HG03280 (cell line): ENCODE data around the gene SATB2.
A peak's percentile ranks its signal among the peaks of the same experiment; 100 is the strongest.

Experiments
- ATAC-seq: cut with Tn5 transposase; IDR thresholded peaks from one replicate; pipeline ENCODE4 v1.9.1; 2021; ENCODE audit warnings: mild to moderate bottlenecking, moderate library complexity; ENCODE audit not compliant: unreplicated experiment

SATB2 gene

DNA sequence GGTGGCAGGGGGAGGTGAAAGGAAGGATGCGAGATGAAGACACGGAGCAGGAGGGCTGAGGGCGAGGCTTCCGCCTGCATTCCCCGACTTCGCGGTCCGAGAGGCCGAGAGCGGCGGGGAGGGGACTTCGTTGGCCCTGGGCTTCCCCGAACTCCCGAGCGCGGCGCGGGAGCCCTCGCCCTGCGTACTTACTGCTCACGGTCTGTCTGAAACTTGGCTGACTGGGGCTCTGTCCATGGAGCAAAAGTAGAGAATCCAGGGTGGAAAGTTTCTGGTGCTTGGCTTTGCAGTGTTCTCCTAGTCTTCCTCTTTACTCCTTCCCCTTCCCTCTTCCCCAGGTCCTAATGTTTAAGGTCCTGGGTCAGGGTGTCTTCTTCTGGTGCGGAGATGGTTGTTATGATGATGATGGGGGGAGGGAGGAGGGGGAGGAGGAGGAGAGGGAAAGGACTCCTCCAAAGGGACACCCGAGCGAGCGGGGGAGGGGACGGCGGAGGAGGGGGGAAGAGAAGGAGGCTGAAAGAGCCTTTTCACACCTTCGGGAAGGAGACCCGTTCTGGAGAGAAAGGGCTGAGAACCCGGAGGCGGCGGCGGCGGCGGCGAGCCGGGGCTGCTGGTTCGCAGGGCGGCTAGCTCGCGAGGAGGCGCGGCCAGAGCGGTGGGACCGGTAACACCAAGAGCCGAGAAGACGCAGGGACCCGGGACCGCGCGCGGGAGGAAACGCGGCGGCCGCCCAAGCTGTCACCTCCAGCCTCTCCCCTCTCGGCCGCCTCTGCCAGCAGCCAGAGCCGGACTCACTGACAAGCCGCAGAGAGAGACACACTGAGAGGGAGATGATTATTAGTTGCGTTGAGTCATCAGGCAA is at the start of gene SATB2:
Gene SATB2, minus strand, starts transcription at position 793 of the 862 bp plus-strand sequence. CDS start 1,902 bp downstream, outside the sequence.
- ATAC-seq, result no peak

DNA sequence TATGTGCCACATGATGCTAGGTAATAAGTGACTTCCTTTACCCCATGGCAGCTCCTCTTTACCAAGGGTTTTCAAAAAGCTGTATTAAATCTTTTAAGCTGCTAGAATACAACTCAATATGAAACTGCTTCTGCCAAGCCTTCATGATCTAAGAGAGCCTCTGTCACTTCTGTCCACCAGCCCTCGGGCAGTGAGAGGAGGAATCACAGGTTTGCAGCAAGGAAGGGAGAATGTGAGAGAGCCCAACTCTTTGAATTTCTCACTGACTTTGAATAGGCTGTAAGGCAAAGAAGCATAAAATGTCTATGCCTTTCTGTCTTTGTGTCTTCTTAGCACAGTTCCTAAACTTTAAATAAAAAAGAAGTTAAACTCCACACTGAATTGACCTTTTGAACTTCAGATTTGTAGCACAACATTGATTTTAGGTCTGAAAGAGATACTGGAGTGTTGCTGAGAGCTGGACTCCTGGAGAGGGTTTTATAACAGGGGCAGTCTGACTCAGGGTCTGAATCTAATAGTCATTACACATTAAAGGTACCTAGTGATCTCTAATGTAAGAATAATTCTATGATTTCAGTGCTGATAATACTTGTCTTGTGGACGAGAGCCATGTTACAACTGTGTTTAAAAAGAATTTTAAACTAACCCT is 48.1 kb upstream of the SATB2 start:
- ATAC-seq, result no peak

DNA sequence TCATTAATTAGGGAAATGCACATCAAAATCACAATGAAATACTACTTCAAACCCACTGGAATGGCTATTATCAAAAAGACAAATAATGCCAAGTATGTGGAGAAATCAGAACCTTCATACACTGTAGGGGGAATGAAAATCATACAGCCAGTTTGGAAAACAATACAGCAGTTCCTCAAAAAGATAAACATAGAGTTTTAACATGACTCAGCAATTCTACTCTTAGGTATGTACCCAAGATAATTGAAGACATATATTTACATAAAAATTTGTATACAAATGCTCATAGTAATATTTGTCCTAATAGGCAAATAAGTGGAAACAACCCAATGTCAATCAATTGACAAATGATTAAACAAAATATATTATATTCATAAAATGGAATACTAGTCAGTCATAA is 45.4 kb upstream of the SATB2 start:
- no peak for ATAC-seq

DNA sequence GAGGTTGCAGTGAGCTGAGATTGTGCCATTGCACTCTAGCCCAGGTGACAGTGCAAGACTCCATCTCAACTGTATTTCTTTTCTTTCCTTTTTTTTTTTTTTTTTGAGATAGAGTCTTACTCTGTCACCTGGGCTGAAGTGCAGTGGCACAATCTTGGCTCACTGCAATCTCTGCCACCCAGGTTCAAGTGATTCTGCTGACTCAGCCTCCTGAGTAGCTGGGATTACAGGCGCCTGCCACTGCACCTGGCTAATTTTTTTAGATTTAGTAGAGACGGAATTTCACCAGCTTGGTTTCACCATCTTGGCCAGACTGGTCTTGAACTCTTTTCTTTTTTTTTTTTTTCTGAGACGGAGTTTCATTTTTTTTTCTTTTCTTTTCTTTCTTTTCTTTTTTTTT is 41.3 kb upstream of the SATB2 start:
- ATAC-seq, result no peak

DNA sequence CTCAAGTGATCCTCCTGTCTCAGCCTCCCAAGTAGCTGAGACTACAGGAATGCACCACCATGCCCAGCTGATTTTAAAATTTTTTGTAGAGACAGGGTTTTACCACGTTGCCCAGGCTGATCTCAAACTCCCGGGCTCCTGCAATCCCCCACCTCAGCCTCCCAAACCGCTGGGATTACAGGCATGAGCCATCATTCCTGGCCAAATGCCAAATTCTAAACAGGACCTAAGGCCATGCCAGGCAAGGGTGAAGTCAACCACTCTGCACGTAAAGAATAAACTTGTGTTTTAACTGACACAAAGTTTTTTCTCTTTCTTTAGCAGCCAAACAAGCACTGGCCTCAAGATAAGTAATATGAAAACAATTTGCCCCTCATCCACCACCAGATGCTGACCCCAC is 37.4 kb upstream of the SATB2 start:
- ATAC-seq, result no peak

DNA sequence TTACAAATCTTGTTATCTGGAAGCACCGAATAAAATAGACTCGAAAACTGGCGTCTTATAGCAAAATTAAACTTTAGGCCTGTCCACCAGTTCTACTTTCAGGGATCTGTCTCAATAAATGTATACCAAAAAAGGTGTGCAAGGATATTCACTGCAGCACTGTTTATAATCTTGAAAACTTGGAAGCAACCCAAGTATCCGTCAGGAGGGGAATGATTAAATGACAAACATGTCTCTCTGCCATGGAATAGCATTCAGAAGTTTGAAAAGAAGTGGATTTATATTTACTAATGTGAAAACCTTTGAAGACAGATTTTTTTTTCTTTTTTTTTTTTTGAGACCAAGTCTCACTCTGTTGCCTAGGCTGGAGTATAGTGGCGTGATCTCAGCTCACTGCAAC is 32.3 kb upstream of the SATB2 start:
- no peak for ATAC-seq

DNA sequence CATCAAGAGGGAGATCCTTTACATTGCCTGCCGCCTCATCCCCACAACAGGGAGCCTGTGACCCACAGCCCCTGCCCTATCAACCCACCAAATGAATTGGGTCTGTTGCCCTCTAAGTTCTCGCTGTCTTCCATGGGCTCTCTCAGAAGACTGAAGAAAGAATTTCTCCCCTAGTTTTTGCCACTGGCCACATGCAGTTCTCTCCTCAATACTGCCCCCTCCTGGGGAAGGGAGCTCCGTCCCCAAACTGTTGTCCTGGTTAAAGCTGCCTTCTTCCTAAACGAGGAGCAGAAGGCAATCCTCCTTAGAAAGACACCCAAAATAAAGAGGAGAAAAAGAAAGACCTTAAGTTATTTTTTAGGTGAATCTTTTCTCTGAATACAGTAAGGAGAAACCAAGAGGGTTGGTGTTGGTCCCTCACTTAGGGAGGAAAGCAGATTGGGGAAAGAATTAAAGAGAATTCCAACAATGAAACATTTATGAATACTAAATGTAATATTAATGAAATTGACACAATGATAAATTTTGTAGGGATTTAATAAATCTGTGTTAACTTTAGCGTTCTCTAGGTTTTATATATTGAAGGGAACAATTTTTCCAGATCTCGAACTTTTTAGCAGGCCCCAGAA is 31.1 kb upstream of the SATB2 start:
- ATAC-seq, result peak; percentile 72

DNA sequence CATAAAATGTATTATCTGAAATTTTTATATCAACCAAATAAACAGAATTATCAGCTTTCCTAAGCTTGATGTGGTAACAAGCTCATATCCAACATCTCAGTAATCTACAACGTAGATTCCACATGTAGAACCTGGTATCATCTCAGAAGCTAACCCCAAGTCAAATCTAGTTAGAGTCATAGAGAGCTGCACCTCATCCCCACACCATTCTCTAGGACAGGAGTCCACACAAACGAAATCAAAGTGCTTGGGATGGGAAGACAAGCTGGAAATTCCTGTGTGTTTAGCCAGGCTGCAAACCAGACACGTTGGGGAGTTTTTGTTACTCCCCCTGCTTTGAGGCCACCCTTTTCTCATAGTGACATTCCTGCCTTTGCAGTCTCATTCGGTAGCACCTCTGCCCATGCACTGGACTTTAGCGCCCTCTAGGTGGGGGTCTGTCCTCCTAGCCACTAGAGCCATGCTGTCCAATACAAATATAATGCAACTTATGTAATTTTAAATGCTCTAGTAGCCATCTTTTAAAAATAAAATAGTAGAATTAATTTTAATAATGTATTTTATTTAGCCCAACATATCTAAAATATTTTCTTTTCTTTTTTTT is 28.1 kb upstream of the SATB2 start:
- no peak for ATAC-seq

DNA sequence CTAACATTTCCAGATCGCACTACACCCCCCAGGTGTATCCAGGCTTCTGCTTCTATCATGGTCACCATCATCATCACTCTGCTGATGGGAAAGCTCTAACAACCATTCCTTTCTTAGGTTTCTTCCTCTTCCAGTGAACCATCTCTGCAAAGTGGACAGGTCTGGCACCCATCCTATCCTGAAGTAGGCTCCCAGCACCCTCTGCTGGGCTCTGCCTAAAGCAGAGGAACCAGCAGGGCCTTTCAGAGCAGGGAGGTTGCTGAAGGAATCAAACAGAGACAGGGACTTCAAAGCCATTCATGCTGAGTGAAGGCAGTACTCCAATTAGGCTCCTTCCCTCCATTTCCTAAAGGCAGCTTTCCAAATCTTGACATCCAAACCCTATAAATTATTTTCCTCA is 27.2 kb upstream of the SATB2 start:
- ATAC-seq, result no peak

DNA sequence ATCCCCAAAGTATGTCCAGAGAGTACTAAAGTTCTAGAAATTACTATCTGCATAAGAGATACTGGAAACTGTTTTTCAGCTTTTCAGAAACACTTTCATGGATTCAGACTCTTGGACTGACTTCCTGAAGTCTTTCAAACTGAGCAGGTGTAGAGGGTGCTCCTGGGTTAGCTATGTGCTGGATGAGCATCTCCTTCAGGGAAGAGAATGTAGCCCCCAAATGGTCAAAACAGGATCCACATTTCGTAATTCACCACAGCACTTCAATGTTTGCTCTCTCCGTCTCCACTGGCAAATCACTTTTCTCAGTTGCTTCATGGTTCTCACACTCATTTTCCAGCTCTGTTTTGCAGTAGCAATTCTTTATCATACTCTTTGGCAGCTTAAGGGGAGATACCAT is 23.2 kb upstream of the SATB2 start:
- ATAC-seq, result no peak

DNA sequence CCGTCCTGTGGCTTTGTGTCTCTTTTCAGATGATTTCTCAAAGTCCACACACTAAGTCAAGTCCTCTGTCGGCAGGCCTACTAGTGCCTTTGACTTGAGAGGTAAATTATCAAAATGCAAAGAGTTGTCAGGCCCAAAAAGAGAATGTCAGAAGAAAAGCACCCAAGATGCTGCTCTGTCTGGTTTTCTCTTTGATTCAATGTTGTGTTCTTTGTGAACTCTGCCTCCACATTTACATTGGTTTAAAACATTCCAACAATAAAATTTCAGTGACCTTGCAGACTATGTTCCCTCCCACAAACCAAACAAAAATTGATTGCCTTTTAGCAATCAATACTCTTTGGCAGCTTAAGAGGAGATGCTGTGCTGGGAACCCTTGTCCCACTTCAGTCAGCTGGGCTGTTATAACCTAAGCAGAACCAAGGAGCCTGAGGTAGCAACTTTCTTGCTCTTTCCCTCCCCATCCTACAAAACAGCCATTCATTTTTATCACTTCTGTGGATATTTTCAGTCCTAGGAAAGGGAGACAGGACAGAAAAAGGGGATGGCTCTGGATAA is 19.6 kb upstream of the SATB2 start:
- ATAC-seq, result no peak

DNA sequence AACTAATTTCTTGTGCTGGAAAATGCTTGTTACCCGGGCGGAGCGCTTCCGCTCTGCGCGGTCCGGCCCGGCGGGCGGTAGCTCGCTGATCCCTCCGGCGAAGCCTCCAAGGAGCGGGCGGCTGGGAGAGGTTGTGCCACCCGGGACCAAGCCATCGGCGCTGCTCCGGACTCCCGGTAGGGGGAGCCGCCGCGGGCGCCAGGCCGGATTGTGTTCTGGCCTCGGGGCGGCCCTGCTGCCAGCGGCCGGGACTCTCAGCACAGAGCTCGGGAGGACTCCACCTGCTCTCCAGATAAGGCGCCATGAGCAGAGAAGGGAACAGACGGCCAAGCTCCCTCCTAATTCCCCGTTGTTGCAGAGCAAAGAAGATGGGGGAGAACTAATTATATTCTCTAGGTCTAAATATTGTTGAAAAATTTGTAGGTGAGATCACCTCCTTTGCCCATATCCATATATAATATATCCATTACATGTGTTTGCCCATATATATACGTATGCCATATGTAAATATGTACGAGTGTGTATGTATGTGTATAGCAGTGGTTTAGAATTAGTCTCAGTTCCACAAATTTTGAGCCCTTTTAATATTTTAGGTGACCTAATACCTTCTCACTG is 13.8 kb upstream of the SATB2 start:
- ATAC-seq, result peak; percentile 81

DNA sequence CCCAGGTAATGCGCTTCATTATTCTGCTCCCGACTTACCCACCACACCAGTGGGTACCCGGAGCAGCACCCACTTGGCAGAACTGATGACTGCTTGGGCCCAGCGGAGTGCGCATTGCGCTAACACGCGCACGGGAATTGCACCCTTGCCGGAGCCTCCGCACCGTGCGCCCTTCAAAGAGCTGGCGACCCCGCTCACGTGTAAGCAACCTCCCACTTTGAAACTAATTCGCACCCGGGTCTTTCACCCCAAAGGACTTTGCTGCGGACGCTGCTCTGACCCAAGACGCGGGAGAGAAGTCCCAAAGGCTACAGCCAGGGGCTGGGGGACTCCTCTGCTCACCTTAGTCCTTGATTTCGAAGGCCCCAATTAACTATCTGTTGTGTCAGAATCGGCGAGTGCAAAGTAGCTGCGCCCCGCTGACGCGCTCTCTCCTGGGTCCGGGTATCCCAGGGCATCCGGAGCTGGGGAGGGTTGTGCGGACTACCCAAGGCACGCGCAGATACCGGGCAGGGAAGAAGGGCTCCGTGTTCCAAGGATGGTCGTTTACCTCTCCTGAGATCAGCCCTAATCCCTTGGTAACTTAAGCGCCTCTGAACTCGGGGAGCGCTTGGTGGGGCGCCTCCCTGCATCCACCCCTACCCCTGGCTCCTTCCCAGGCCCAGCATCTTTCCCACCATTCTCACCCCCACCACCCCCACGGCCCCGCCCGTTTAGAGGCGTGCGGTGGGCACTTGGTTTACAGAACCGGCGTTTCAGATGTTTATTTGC is 13.1 kb upstream of the SATB2 start:
- ATAC-seq, result no peak

DNA sequence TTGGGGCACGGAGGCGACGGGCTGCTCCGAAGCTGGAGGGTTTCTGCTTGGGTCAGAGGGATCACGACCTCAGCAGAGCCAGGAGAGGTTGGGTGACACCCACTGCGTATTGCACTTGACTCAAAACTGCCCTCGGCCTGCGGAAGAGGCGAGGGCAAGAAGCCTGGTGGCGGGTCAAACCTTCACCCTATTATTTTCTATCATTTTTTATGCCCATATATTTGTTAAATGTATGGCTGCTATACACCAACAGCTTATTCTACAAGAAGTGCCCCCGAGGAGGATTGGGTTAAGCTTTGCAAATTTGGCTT is 12.6 kb upstream of the SATB2 start:
- ATAC-seq, result no peak

DNA sequence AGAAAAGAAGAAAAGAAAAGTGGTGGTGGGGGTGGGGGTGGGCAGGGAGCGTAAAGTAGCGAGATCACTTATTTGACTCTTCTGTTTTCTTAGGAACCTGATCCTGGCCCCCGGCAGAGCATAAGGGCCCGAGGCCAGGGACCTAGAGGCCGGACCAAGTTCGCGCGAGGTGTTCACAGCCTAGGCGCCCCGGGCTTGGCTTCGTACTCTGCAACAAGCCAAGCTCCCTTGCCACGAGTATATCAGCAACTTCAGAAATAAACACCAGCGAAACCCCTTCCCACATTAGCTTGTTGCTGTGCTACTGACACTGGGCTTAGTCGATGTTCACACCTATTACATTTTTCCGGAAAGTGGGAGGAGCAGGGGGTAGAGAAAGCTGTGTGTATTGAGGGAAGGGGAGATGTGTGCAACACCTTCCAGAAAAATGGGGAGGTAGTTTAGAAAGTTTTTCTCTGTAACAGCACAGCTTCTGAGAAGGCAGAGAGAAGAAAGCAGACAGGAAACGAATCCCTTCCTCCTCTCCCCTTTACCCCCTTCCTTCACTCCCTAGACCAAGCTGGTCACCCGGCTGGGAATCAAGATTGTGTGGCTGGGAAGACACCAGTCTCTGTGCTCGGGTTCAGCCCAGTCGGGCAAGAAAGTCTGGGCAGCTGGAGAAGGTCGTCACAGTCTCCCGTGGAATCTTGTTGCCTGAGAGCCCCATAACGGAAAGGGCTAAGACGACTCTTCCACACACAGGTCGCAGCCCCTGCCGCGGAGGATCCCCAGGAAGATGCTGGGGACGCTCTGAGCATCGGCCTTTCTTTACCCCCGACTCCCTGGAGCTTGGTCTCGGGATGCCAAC is 12.0 kb upstream of the SATB2 start:
- no peak for ATAC-seq

DNA sequence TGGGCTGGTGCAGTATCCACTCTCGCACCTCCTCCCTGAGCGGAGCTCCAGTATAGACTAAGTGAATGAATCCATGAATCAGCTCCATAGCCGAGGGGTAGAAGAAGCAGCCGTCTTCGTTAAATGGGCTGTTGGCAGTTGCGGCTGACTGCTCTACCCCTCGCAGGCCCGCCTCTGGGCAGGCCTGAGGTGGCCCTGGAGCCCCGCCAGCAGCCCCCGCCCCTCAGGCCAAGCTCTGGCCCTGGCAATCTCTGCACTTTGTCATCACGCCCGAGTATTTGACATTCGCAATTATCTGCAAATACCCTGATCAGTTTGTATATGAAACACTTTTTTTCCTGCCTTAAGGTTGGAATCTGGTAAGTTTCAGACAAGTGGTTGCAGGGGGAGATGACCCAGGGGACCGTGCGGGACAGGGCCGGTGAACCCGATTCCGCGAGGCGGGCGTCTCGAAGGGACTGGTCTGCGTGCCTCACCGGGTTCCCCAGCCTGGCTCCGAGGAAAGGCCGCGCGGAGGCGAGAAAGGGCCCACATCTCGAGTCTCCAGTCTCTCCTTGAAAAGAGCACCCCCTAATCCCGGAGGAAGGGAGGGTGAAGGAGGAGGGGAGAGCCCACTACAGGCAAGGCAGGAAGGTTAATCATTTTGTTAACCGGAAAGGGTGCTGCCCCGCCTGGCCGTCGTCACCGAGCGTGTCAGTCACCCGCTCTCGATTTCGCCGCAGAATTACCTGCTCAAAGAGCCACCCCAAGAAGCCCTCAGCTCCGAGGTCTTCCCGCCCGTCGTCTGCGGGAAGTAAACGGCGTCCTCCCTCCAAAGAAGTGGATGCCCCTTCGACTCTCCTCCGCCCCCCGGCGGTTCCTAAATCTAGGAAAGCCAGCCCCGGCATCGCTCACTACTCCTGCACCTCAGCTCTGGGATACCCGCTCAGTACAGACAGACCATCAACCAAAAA is 11.1 kb upstream of the SATB2 start:
- no peak for ATAC-seq

DNA sequence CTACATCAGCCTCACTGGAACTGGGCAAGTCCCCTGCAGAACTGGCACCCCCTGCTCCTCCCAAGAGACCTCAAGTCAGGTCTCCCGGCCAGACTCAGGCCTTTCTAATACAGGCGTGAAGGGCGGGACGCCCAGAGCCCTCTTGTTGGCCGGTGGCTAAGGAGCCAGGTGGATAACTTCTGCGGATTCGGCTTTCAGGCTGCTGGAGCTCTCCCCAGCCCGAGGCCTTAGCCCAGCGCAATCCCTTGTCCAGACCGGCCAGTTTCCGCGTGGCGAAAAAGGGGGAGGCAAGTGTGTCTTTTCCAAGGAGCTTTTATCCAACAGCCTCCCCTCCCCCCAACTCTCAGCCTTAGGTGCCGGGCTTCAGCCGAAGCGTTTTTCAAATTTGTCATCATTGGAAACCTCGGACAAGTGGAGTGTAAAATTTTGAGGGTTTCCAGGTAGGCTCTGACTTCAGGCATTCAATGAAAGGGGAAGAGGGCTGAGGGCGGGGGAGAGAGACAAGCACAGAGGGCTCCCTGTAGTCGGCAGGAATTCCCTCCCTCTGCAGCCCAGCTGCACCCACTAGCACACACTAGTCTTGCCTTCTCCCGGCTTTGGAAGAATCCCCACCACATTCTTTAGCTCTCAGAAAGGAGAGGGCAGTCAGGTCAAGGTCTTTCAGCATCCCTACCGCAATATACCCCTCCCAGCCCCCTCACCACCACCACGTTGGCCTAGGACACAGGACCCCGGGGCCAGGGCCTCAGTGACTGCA is 9.5 kb upstream of the SATB2 start:
- no peak for ATAC-seq

DNA sequence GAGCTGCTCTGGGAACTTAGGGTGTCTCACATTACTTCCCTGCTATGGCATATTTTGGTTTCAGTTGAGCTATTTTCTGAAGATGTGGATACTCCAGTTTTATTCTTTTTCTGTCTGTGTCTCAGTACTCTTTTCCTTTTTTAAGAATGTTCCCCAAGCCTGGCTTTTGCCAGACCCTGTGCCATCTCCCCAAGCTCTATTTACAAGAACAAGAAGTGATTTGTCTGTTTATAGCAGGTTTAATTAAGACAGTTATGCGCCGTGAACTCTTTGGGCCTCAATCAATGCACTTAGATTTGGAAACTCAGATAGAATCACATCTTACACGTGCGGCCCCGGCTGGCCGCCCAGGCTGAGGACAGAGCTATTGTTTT is 8.9 kb upstream of the SATB2 start:
- ATAC-seq, result no peak
